ENCODE results near the gene ZNRF3.

The ZNRF3 gene

GRCh38 chr22:28952857-28953256 is 69.5 kb downstream of the ZNRF3 start:
- no peak for DNase-seq (ENCODE audit: low spot score)

DNA sequence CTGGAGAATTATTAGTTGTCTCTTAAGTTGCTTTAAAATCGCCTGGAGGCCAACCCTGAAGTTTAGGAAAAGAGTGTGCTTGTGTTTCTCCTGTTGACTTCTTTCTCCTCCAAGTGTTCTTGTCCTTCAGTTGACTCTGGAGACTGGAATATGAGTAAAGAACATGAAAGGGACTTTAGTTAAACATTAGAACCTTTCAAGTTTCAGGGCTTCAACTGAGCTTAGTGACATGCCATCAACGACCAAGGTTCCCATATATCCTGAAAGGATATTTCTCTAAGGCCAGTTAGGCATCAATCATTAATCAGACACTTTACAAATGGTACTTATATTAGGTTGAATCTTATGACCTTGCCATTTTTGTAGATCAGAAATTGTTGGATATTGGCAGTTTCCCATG is 70.0 kb downstream of the ZNRF3 start:
- no peak for DNase-seq (ENCODE audit: low spot score)

DNA sequence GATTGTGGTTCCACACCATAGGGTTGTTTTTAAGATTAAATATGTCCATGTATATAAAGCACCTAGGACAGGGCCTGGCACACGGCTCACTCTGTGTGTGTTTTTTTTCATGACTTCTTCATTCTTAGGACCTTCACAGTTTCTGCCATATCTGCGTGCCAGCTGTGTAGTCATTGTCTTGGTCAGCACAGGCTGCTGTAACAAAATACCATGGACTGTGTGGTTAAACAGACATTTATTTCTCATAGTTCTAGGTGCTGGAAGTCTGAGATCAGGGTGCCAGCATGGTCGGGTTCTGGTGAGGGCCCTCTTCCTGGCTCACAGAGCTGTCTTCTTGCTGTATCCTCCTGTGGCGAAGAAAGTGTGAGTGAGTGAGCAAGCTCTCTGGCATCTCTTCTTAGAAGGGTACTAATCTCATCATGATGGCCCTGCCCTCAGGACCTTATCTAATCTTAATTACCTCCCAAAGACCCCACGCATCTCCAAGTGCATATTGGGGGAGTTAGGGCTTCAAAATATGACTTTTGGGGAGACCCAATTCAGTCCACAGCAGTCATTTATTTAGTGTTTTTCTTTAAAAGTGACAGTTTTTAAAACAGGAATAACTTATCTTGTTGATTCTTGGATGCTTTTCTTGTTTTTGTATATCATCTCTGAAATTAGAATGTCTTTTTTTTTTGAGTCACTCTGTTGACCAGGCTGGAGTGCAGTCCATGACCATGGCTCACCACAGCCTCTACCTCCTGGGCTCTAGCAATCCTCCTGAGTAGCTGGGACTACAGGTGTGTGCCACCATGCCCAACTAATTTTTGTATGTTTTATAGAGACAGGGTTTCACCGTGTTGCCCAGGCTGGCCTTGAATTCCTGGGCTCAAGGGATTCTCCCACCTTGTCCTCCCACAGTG is 70.9 kb downstream of the ZNRF3 start:
- no peak for DNase-seq (ENCODE audit: low spot score)

DNA sequence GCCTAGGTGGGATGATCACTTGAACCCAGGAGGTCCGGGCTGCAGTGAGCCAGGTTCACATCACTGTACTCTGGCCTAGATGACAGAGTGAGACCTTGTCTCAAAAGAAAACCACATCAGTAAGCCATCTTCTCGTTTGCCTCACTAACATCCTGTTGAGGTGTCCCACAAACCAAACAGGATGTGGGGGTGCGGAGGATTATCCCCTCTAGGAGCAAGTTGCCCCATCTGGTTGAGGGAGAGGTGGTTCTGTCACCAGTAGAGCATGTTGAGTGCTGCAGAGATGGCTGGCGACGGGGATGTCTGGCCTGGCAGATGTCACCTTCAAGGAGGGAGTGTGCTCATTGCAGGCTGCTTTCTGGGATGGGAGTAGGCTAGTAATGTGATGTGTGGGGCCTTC is 72.4 kb downstream of the ZNRF3 start:
- DNase-seq (ENCODE audit: low spot score): no peak

GRCh38 chr22:28956506-28956905 is 73.1 kb downstream of the ZNRF3 start:
- no peak for DNase-seq (ENCODE audit: low spot score)

DNA sequence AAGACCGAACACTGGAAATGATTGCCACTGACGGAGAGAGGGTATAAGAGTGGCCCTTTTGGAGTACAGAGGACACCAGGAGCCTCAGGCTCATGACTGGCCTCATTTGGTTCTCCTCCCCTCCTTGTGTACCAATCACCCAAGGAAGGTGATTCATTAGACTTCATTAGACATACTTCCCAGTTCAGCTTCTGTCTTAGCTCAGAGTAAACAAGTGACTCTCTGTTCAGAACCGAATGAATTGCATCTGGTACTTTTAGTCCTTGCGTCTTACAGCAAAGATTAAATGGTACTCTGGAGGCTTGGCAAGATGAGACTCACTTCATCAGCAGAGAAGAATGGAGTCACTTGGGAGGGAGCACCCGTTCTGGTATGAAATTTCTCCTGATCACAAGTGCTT is 75.2 kb downstream of the ZNRF3 start:
- no peak for DNase-seq (ENCODE audit: low spot score)

- DNase-seq (ENCODE audit: low spot score): no peak
Observed at GRCh38 chr22:28962042-28962554, 78.7 kb downstream of the ZNRF3 start.

DNA sequence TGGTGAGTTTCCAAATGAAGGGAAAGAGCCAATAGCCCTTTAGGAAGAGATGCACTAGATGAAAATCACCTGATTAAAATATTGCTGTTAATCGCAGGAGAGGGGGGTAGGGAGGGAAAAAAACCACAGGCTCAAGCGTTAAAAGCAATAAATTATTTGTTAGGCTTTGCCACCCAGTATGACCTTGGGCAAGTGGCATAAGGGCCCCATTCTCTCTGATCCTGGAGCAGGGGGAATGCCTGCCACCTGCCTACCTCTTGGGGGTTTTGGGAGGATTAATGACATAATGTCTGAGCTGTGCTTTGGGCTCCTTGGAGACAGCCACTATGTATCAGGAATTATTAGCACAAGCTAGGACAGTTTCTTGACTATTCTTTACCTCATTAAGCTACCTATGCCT is 80.0 kb downstream of the ZNRF3 start:
- DNase-seq (ENCODE audit: low spot score): no peak

- no peak for DNase-seq (ENCODE audit: low spot score)
Observed at GRCh38 chr22:28967163-28967665, 83.8 kb downstream of the ZNRF3 start.

- no peak for DNase-seq (ENCODE audit: low spot score)
Observed at GRCh38 chr22:28967969-28968368, 84.6 kb downstream of the ZNRF3 start.

DNA sequence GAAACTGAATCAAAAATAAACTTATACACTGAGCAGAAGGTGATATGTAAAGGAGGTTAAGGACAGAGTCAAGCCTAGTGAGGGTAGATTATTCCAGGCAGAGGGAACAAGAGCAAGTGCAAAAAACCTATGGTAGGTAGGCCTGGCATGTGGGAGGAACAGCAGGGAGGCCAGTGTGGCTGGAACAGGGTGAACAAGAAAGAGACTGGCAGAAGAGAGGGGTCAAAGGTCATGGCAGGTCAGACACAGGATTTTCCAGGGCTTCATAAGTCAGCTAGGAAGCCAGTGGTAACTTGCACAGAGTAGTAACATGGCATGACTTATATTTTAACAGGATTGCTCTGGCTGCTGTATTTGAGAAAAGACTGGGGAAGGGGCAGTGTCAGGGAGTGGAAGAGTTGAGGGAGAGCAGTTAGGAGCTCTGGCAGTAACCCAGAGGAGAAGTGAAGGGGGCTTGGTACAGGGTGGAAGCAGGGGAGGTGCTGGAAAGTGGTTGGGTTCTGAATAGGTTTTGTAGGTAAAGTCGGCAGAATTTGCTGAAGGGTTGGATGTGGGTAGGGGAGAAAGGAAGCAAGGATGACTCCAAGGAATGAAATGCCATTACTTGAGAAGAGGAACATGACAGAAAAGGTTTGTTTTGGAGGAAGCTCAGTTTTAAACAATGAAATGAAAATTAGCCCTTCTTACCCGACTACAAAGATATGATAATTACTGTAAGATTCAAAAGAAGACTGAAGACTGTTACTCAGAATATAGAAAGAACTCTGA is 86.2 kb downstream of the ZNRF3 start:
- no peak for DNase-seq (ENCODE audit: low spot score)

- no peak for DNase-seq (ENCODE audit: low spot score)
Observed at GRCh38 chr22:28973352-28973751, 90.0 kb downstream of the ZNRF3 start.

GRCh38 chr22:28977060-28977459 is 93.7 kb downstream of the ZNRF3 start:
- no peak for DNase-seq (ENCODE audit: low spot score)

DNA sequence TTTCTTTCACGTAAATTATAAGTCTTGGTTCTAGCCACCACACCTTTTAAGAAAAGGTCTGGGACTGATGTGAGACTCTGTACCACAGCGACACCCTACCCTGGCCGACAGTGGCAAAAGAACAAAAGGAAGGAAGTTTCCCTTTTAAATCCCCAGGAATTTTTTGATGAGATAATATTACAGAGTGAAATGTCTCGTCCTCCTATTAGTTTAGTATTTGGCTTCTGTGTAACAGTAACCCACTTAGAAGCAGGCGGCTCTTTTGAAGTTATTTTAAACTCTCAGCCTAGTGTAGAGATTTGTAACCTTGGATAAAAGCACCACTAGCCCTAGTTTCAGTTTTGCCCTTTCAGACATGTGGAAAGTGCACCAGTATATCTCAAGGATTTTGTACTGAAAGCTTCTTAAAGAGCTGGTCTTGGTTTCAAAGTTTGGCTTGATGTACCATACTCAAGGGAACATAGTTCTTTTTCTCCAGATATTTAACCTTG is 94.2 kb downstream of the ZNRF3 start:
- DNase-seq (ENCODE audit: low spot score): no peak

DNA sequence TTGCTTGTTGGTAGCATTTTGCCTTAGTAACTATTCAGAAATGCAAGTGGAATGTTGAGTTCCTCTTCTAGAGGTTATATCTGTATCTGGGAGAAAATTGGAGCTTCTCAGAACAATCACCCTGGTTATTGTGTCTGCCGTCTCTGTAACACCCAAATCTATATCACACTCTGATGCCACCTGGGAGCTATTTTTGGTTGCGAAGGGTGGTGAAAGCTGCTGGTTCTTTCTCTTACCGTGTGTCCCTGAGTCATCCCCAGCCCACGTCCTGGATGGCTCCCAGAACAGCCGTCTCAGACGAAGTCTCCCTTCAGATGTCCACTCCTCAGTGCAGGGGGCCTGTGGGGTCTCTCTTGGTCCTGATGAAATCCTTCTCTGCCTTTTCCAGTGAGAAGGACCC is 94.8 kb downstream of the ZNRF3 start:
- no peak for DNase-seq (ENCODE audit: low spot score)

DNA sequence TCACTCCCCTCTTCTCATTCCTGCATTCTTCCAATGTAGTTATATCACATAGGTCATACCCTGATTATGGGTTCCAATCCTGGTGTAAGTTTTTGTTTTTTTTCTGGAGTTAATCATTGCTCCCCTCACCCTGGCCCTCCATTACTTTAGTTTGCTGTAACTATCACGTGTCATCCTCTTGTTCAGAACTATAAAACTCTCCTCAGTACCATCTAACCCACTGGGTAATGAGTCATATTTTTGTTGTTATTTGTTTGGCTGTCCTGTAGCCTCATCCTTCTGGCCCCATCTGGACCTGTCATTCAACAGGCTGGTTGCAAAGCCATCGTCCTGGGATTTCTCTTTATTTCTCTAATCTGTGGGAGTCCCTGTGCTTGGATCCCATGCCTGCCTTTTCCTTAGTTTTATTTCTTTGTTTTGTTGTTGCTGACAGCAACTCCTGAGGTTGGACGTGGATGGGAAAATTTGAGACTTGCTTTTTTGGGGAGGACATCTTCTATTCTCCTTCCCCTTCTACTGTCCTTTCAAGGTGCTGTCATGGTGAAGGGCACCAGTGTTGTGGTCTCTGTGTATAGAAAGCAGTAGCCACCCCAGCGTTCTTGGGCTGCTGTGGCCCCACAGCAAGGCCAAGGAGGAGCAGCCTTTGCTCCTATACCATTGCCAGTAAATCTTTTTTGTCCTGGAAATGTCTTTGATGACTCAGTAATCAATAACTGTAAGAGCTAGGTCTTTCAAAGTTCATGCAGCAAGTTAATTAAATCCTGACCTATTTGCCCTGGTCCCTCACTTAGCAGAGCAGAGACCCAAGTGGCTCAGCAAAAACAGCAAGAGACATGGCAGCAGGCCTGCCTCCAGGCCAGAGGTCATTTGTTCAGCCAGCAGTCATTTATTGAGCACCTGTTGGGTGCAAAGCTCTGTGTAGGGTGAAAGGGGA is 95.8 kb downstream of the ZNRF3 start:
- DNase-seq (ENCODE audit: low spot score): no peak

GRCh38 chr22:28980326-28980725 is 97.0 kb downstream of the ZNRF3 start:
- DNase-seq (ENCODE audit: low spot score): no peak

GRCh38 chr22:28981818-28982499 is 98.6 kb downstream of the ZNRF3 start:
- DNase-seq (ENCODE audit: low spot score): no peak

DNA sequence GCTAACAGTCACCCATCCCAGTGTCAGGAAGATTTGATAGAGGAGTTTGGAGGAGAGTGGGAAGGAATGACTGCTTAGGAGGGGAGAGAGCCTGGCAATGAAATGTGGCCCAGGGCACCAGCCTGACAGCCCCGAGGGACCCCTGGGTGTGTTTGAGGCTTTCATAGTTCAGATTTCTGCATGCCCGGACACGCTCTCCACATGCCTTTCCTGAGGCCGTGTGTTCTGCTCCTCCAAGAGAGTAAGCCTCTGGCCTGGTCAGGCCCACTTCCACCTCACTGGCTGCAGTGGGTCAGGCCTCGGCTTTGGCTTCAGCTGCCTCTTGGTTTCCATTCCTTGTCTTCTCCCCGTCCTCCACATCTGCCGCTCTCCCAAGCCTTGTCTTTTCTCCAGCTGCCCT is 99.8 kb downstream of the ZNRF3 start:
- DNase-seq (ENCODE audit: low spot score): no peak

DNA sequence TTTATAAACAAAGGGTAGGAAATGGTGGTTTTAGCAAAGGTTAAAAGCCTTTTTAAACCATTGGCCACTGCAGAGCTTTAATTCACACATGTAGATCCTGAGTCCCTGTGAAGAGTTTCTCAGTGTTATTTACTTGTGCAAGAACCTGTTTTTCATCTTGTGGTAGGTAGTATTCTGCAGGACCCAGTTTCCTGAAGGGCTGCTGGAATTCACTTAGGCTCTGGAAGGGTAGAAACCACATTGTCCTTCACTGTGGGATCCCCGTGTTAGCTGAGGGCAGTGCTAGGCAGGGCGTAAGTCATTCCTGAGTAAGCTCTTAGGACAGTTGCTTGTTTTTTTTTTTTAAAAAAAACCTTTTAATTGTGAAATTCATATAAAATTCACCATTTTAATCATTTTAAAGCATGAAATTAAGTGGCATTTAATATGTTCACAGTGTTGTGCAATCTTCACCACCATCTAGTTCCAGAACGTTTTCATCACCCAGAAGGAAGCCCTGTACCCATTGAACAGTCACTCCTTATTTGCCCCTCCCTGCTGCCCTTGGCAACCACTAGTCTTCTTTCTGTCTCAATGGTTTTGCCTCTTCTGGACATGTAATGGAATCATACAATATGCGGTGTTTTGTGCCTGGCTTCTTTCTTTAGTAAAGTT is 100.5 kb downstream of the ZNRF3 start:
- DNase-seq (ENCODE audit: low spot score): no peak
